ENCODE measurements around the gene DDRGK1. TPM values are rescaled to one million over a fixed set of nuclear protein-coding genes. Genes with fewer than 3 reads are reported as not detected.

Gene DDRGK1
- total RNA-seq (2014; rRNA removed; shearing (Covaris generic); ENCODE audit: low replicate concordance) = 21.7 and 33.5 TPM in 2 replicates

- H3K9me3 ChIP-seq = no peaks in the 10 kb centered on the region
- peak; percentile 70 for DNase-seq
- no peaks in the 10 kb centered on the region for H3K27me3 ChIP-seq
- peaks cover 4% of the 10 kb centered on the region for H3K36me3 ChIP-seq
- H3K4me3 ChIP-seq = peak within 1 kb of the TSS; percentile 81
These were observed at the start of gene DDRGK1 for GRCh38 chr20:3204124-3204794. TSS of gene DDRGK1 (minus strand) at chr20:3204682. CDS start at chr20:3204627, 55 bp downstream.

GRCh38 chr20:3251806-3252205, 47.3 kb upstream of the DDRGK1 start:
- no peaks in the 10 kb centered on the region for H3K36me3 ChIP-seq
- no peaks in the 10 kb centered on the region for H3K27me3 ChIP-seq
- peak; percentile 36 for DNase-seq
- no peak overlapping the region for H3K4me3 ChIP-seq
- no peaks in the 10 kb centered on the region for H3K9me3 ChIP-seq

- Histone ChIP-seq H3K36me3 (no peaks in the 10 kb centered on the region), H3K27me3 (no peaks in the 10 kb centered on the region), H3K9me3 (no peaks in the 10 kb centered on the region), H3K4me3 (no peak overlapping the region)
- no peak for DNase-seq
These were observed 45.6 kb upstream of the DDRGK1 start for GRCh38 chr20:3250091-3250504.

GRCh38 chr20:3248993-3249347, 44.5 kb upstream of the DDRGK1 start:
- no peaks in the 10 kb centered on the region for H3K9me3 ChIP-seq
- no peaks in the 10 kb centered on the region for H3K36me3 ChIP-seq
- no peak for DNase-seq
- no peak overlapping the region for H3K4me3 ChIP-seq
- H3K27me3 ChIP-seq = no peaks in the 10 kb centered on the region

GRCh38 chr20:3248167-3248992, 43.9 kb upstream of the DDRGK1 start:
- Histone ChIP-seq H3K27me3 (no peaks in the 10 kb centered on the region), H3K4me3 (no peak overlapping the region), H3K9me3 (no peaks in the 10 kb centered on the region), H3K36me3 (no peaks in the 10 kb centered on the region)
- DNase-seq = no peak

- H3K9me3 ChIP-seq = no peaks in the 10 kb centered on the region
- H3K27me3 ChIP-seq = no peaks in the 10 kb centered on the region
- no peak overlapping the region for H3K4me3 ChIP-seq
- no peak for DNase-seq
- no peaks in the 10 kb centered on the region for H3K36me3 ChIP-seq
These were observed 43.2 kb upstream of the DDRGK1 start for GRCh38 chr20:3247638-3248037.

GRCh38 chr20:3246682-3247081, 42.2 kb upstream of the DDRGK1 start:
- DNase-seq = no peak
- Histone ChIP-seq H3K4me3 (no peak overlapping the region), H3K27me3 (no peaks in the 10 kb centered on the region), H3K9me3 (no peaks in the 10 kb centered on the region), H3K36me3 (no peaks in the 10 kb centered on the region)

GRCh38 chr20:3245711-3246110, 41.2 kb upstream of the DDRGK1 start:
- H3K9me3 ChIP-seq = no peaks in the 10 kb centered on the region
- no peaks in the 10 kb centered on the region for H3K36me3 ChIP-seq
- no peak overlapping the region for H3K4me3 ChIP-seq
- no peak for DNase-seq
- H3K27me3 ChIP-seq = no peaks in the 10 kb centered on the region

GRCh38 chr20:3245156-3245555, 40.7 kb upstream of the DDRGK1 start:
- no peak overlapping the region for H3K4me3 ChIP-seq

GRCh38 chr20:3244613-3245012, 40.1 kb upstream of the DDRGK1 start:
- H3K27me3 ChIP-seq = peaks cover 8% of the 10 kb centered on the region
- H3K36me3 ChIP-seq = no peaks in the 10 kb centered on the region
- no peaks in the 10 kb centered on the region for H3K9me3 ChIP-seq
- DNase-seq = no peak
- no peak overlapping the region for H3K4me3 ChIP-seq

More at GRCh38 chr20:3245156-3245555, 40.7 kb upstream of the DDRGK1 start:
- no peaks in the 10 kb centered on the region for H3K9me3 ChIP-seq
- H3K27me3 ChIP-seq = peaks cover 2% of the 10 kb centered on the region; the same call in 1 of the 2 replicates
- no peaks in the 10 kb centered on the region for H3K36me3 ChIP-seq
- DNase-seq = no peak

- H3K36me3 ChIP-seq = no peaks in the 10 kb centered on the region
- DNase-seq = no peak
- H3K27me3 ChIP-seq = peaks cover 9% of the 10 kb centered on the region
- no peak overlapping the region for H3K4me3 ChIP-seq
- no peaks in the 10 kb centered on the region for H3K9me3 ChIP-seq
These were observed 39.4 kb upstream of the DDRGK1 start for GRCh38 chr20:3243718-3244358.

- peaks cover 16% of the 10 kb centered on the region for H3K27me3 ChIP-seq
- no peak for DNase-seq
These were observed 37.8 kb upstream of the DDRGK1 start for GRCh38 chr20:3242172-3242692.

GRCh38 chr20:3240776-3241363, 36.4 kb upstream of the DDRGK1 start:
- no peak for DNase-seq
- Histone ChIP-seq H3K4me3 (no peak overlapping the region), H3K27me3 (peaks cover 16% of the 10 kb centered on the region), H3K9me3 (no peaks in the 10 kb centered on the region), H3K36me3 (no peaks in the 10 kb centered on the region)

More at GRCh38 chr20:3242172-3242692, 37.8 kb upstream of the DDRGK1 start:
- Histone ChIP-seq H3K4me3 (no peak overlapping the region), H3K36me3 (no peaks in the 10 kb centered on the region), H3K9me3 (no peaks in the 10 kb centered on the region)

GRCh38 chr20:3239867-3240775, 35.6 kb upstream of the DDRGK1 start:
- Histone ChIP-seq H3K4me3 (peak overlapping the region; percentile 48), H3K36me3 (no peaks in the 10 kb centered on the region), H3K9me3 (no peaks in the 10 kb centered on the region), H3K27me3 (peaks cover 16% of the 10 kb centered on the region)
- DNase-seq = no peak

- Histone ChIP-seq H3K4me3 (peak within 1 kb of the TSS; percentile 48), H3K27me3 (peaks cover 16% of the 10 kb centered on the region), H3K36me3 (no peaks in the 10 kb centered on the region), H3K9me3 (no peaks in the 10 kb centered on the region)
- peak; percentile 65 for DNase-seq
These were observed 34.8 kb upstream of the DDRGK1 start, which contains the start of gene SLC4A11 for GRCh38 chr20:3239026-3239866. TSS of gene SLC4A11 (minus strand) at chr20:3239190. CDS start at chr20:3239137, 53 bp downstream.

All from MG63 (cell line).